ENCODE data around the gene BLNK. TPM values are rescaled to one million over a fixed set of nuclear protein-coding genes. Genes with fewer than 3 reads are reported as not detected.

Gene BLNK
- total RNA-seq, 6 donors from 2014 or later: 7.0 to 17.8 (median 10.8) TPM

DNA sequence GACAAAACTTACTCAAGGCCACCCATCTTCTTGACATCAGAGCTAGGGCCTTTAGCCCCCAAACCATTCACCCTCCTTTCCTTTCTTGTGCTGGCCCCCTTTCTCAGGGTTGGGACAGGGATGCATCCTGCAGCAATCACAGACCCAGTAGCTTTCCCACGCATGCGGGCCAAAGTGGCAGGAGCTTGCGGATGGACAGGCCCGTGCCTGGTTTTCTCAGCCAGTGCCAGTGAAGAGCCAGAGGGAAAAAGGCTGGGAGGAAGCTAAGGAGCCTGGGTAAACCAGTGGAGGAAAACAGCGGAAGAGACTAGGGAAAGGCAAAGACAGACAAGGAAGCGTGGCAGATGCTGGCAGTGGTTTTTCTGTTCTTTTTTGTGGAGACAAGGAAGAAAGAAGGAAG lies 5.1 kb upstream of the BLNK start:
- H3K27ac ChIP-seq: peak overlapping the region in 1 of 4 donors; percentile 16
- peaks cover 7 to 29% (median 15%) of the 10 kb centered on the region in 4 donors for H3K4me1 ChIP-seq
- ATAC-seq (ENCODE audit: low FRiP score in 2 of 2) (no peak), DNase-seq (no peak)
- H3K27me3 ChIP-seq: no peaks in the 10 kb centered on the region
- no peaks in the 10 kb centered on the region for H3K9me3 ChIP-seq
- no peak overlapping the region for H3K4me3 ChIP-seq
- 87 to 92% methylated on average over 6 of the region's 6 CpGs for whole genome bisulfite sequencing, 2 donors
- no peaks in the 10 kb centered on the region for H3K36me3 ChIP-seq
- TF ChIP-seq, protein P1, sequence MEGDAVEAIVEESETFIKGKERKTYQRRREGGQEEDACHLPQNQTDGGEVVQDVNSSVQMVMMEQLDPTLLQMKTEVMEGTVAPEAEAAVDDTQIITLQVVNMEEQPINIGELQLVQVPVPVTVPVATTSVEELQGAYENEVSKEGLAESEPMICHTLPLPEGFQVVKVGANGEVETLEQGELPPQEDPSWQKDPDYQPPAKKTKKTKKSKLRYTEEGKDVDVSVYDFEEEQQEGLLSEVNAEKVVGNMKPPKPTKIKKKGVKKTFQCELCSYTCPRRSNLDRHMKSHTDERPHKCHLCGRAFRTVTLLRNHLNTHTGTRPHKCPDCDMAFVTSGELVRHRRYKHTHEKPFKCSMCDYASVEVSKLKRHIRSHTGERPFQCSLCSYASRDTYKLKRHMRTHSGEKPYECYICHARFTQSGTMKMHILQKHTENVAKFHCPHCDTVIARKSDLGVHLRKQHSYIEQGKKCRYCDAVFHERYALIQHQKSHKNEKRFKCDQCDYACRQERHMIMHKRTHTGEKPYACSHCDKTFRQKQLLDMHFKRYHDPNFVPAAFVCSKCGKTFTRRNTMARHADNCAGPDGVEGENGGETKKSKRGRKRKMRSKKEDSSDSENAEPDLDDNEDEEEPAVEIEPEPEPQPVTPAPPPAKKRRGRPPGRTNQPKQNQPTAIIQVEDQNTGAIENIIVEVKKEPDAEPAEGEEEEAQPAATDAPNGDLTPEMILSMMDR (IDR thresholded peaks at IDR 0.05): no peak
- TF ChIP-seq POLR2AphosphoS5 (IDR thresholded peaks at IDR 0.05) (no peak), EP300 (IDR thresholded peaks at IDR 0.05) (no peak), POLR2A (IDR thresholded peaks at IDR 0.05) (no peak)

- Histone ChIP-seq H3K4me1 (peaks cover 7 to 33% (median 16%) of the 10 kb centered on the region in 4 donors), H3K4me3 (no peak overlapping the region), H3K9me3 (no peaks in the 10 kb centered on the region), H3K27ac (peak overlapping the region in 1 of 4 donors; percentile 16), H3K27me3 (no peaks in the 10 kb centered on the region), H3K36me3 (no peaks in the 10 kb centered on the region)
- DNase-seq: peak in 1 of 2 donors; percentile 71
- no peak for ATAC-seq (ENCODE audit: low FRiP score in 2 of 2)
- no peak for TF ChIP-seq POLR2A (IDR thresholded peaks at IDR 0.05)
- TF ChIP-seq, protein P1 (IDR thresholded peaks at IDR 0.05): no peak
- no peak for TF ChIP-seq EP300 (IDR thresholded peaks at IDR 0.05)
- TF ChIP-seq POLR2AphosphoS5 (IDR thresholded peaks at IDR 0.05): no peak
- 81% methylated on average over 2 of the region's 2 CpGs for WGBS, 2 donors
Observed at GRCh38 chr10:96275685-96276418, 4.5 kb upstream of the BLNK start.

GRCh38 chr10:96272316-96273280 lies 1.2 kb upstream of the BLNK start:
- 67 to 74% methylated on average over 8 of the region's 8 CpGs for WGBS, 2 donors
- TF ChIP-seq, protein P1 (IDR thresholded peaks at IDR 0.05): no peak
- peak in 1 of 2 donors; percentile 18 for TF ChIP-seq POLR2AphosphoS5 (IDR thresholded peaks at IDR 0.05)
- TF ChIP-seq EP300 (IDR thresholded peaks at IDR 0.05): peak in 1 of 4 donors; percentile 26
- TF ChIP-seq POLR2A (IDR thresholded peaks at IDR 0.05): no peak
- Histone ChIP-seq H3K4me1 (peaks cover 7 to 38% (median 16%) of the 10 kb centered on the region in 4 donors), H3K4me3 (peak overlapping the region in 1 of 4 donors; percentile 27), H3K27ac (peak overlapping the region; percentile 64 to 83 (median 75)), H3K27me3 (no peaks in the 10 kb centered on the region), H3K36me3 (no peaks in the 10 kb centered on the region), H3K9me3 (no peaks in the 10 kb centered on the region)
- ATAC-seq (ENCODE audit: low FRiP score in 2 of 2) (peak in 1 of 2 donors; percentile 27), DNase-seq (no peak)

DNA sequence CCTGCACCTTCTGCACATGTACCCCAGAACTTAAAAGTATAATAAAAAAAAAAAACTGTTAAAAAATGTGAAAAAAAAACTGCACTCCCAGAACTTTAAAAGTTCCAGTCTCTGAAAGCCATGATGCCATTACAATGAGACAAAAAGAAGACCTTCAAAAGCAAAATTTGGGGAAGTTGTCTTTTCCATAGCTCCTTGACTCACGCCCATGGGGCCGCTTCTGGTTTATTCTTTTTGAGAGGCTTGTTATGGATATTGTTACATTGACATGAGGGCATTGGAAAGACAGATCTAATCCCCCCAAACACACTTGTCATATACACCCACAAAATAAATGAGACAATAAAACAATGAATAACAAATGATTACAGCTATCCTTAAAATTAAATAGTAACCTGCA lies 798 bp downstream of the BLNK start:
- TF ChIP-seq POLR2AphosphoS5 (IDR thresholded peaks at IDR 0.05) (no peak), EP300 (IDR thresholded peaks at IDR 0.05) (no peak), POLR2A (IDR thresholded peaks at IDR 0.05) (no peak)
- TF ChIP-seq, protein P1 (IDR thresholded peaks at IDR 0.05): no peak
- Histone ChIP-seq H3K36me3 (no peaks in the 10 kb centered on the region), H3K4me1 (peaks cover 7 to 28% (median 16%) of the 10 kb centered on the region in 4 donors), H3K9me3 (no peaks in the 10 kb centered on the region), H3K4me3 (peak overlapping the region in 3 of 4 donors; percentile 20 to 35 (median 27)), H3K27ac (peak overlapping the region; percentile 64 to 83 (median 75)), H3K27me3 (no peaks in the 10 kb centered on the region)
- no peak for DNase-seq
- WGBS, 2 donors: 68 to 70% methylated on average over 2 of the region's 2 CpGs
- ATAC-seq (ENCODE audit: low FRiP score in 2 of 2): peak in 1 of 2 donors; percentile 54

All from upper lobe of left lung (tissue), 6 donors.